ENCODE results near the gene PNPLA1. TPM values are rescaled to one million over a fixed set of nuclear protein-coding genes. Genes with fewer than 3 reads are reported as not detected.

The PNPLA1 gene
- polyA plus RNA-seq, 3 donors, result 2.1 to 3.1 (median 3.0) TPM

GRCh38 chr6:36285187-36285671, 15.4 kb downstream of the PNPLA1 start:
- DNase-seq (ENCODE audit: low read depth in 3 of 3, low spot score in 2 of 3), result no peak

- DNase-seq (ENCODE audit: low read depth in 3 of 3, low spot score in 2 of 3), result no peak
Measured at GRCh38 chr6:36285797-36286196, 15.9 kb downstream of the PNPLA1 start.

- DNase-seq (ENCODE audit: low read depth in 3 of 3, low spot score in 2 of 3), result no peak
Measured at GRCh38 chr6:36286858-36287257, 17.0 kb downstream of the PNPLA1 start.

GRCh38 chr6:36289281-36289878, 19.5 kb downstream of the PNPLA1 start:
- DNase-seq (ENCODE audit: low read depth in 3 of 3, low spot score in 2 of 3), result no peak

- DNase-seq (ENCODE audit: low read depth in 3 of 3, low spot score in 2 of 3), result no peak
Measured at GRCh38 chr6:36290668-36291620, 21.1 kb downstream of the PNPLA1 start.

GRCh38 chr6:36292170-36292569, 22.3 kb downstream of the PNPLA1 start:
- DNase-seq (ENCODE audit: low read depth in 3 of 3, low spot score in 2 of 3), result no peak

GRCh38 chr6:36296240-36296639, 26.4 kb downstream of the PNPLA1 start:
- no peak for DNase-seq (ENCODE audit: low read depth in 3 of 3, low spot score in 2 of 3)

GRCh38 chr6:36297051-36297450, 27.2 kb downstream of the PNPLA1 start:
- no peak for DNase-seq (ENCODE audit: low read depth in 3 of 3, low spot score in 2 of 3)

- no peak for DNase-seq (ENCODE audit: low read depth in 3 of 3, low spot score in 2 of 3)
Measured at GRCh38 chr6:36297511-36297910, 27.7 kb downstream of the PNPLA1 start.

- DNase-seq (ENCODE audit: low read depth in 3 of 3, low spot score in 2 of 3), result no peak
Measured at GRCh38 chr6:36298027-36298426, 28.2 kb downstream of the PNPLA1 start.

GRCh38 chr6:36301085-36301658, 31.3 kb downstream of the PNPLA1 start:
- DNase-seq (ENCODE audit: low read depth in 3 of 3, low spot score in 2 of 3), result no peak

- no peak for DNase-seq (ENCODE audit: low read depth in 3 of 3, low spot score in 2 of 3)
Measured at GRCh38 chr6:36301781-36302180, 31.9 kb downstream of the PNPLA1 start.

GRCh38 chr6:36302227-36302976, 32.5 kb downstream of the PNPLA1 start:
- peak; percentile 72 to 78 (median 74) for DNase-seq (ENCODE audit: low read depth in 3 of 3, low spot score in 2 of 3)

GRCh38 chr6:36305885-36306284, 36.0 kb downstream of the PNPLA1 start:
- no peak for DNase-seq (ENCODE audit: low read depth in 3 of 3, low spot score in 2 of 3)

GRCh38 chr6:36306375-36306774, 36.5 kb downstream of the PNPLA1 start:
- no peak for DNase-seq (ENCODE audit: low read depth in 3 of 3, low spot score in 2 of 3)

- DNase-seq (ENCODE audit: low read depth in 3 of 3, low spot score in 2 of 3), result no peak
Measured at GRCh38 chr6:36308514-36308913, 38.7 kb downstream of the PNPLA1 start.

- no peak for DNase-seq (ENCODE audit: low read depth in 3 of 3, low spot score in 2 of 3)
Measured at GRCh38 chr6:36309203-36309602, 39.3 kb downstream of the PNPLA1 start.

- DNase-seq (ENCODE audit: low read depth in 3 of 3, low spot score in 2 of 3), result no peak
Measured at GRCh38 chr6:36309900-36310299, 40.0 kb downstream of the PNPLA1 start.

GRCh38 chr6:36312854-36313648, 43.2 kb downstream of the PNPLA1 start:
- DNase-seq (ENCODE audit: low read depth in 3 of 3, low spot score in 2 of 3), result no peak

- DNase-seq (ENCODE audit: low read depth in 3 of 3, low spot score in 2 of 3), result no peak
Measured at GRCh38 chr6:36313649-36313936, 43.7 kb downstream of the PNPLA1 start.

Data from right renal cortex interstitium (tissue), 3 donors.